ENCODE results near the gene ATF7.
"Not testable (repeated sequence)": the region's sequence is repeated elsewhere in the genome, so short reads cannot be mapped to it uniquely, and the experiment has no call there.

Gene ATF7

GRCh38 chr12:53564278-53564677, 61.9 kb downstream of the ATF7 start:
- DNase-seq = no peak

GRCh38 chr12:53563452-53564028, 62.6 kb downstream of the ATF7 start:
- no peak for DNase-seq

- no peak for DNase-seq
Measured at GRCh38 chr12:53561590-53561953, 64.6 kb downstream of the ATF7 start.

- DNase-seq = no peak
Measured at GRCh38 chr12:53560912-53561589, 65.1 kb downstream of the ATF7 start.

- DNase-seq = no peak
Measured at GRCh38 chr12:53560351-53560750, 65.8 kb downstream of the ATF7 start.

- no peak for DNase-seq
Measured at GRCh38 chr12:53558631-53559030, 67.6 kb downstream of the ATF7 start.

GRCh38 chr12:53552361-53553327, 73.5 kb downstream of the ATF7 start:
- no peak for DNase-seq

GRCh38 chr12:53551889-53552291, 74.3 kb downstream of the ATF7 start:
- no peak for DNase-seq

- DNase-seq = no peak
Measured at GRCh38 chr12:53550595-53550994, 75.6 kb downstream of the ATF7 start.

- not testable (repeated sequence) for DNase-seq
Measured at GRCh38 chr12:53550131-53550530, 76.1 kb downstream of the ATF7 start.

GRCh38 chr12:53548354-53548753, 77.8 kb downstream of the ATF7 start:
- DNase-seq = not testable (repeated sequence)

GRCh38 chr12:53543539-53543938, 82.6 kb downstream of the ATF7 start:
- DNase-seq = peak; percentile 32

- no peak for DNase-seq
Measured at GRCh38 chr12:53539526-53539925, 86.7 kb downstream of the ATF7 start.

GRCh38 chr12:53538209-53538689, 87.9 kb downstream of the ATF7 start:
- no peak for DNase-seq

- DNase-seq = no peak
Measured at GRCh38 chr12:53536962-53537361, 89.2 kb downstream of the ATF7 start.

- no peak for DNase-seq
Measured at GRCh38 chr12:53533471-53533870, 92.7 kb downstream of the ATF7 start.

- DNase-seq = no peak
Measured at GRCh38 chr12:53532524-53533445, 93.4 kb downstream of the ATF7 start.

GRCh38 chr12:53532021-53532420, 94.2 kb downstream of the ATF7 start:
- no peak for DNase-seq

GRCh38 chr12:53530920-53531319, 95.3 kb downstream of the ATF7 start:
- DNase-seq = no peak

GRCh38 chr12:53530061-53530460, 96.1 kb downstream of the ATF7 start:
- DNase-seq = no peak

- DNase-seq = no peak
Measured at GRCh38 chr12:53524476-53524875, 101.7 kb downstream of the ATF7 start.

GRCh38 chr12:53523131-53523530, 103.1 kb downstream of the ATF7 start:
- DNase-seq = no peak

GRCh38 chr12:53518381-53518780, 107.8 kb downstream of the ATF7 start:
- no peak for DNase-seq
